H9 (cell line): Measurements from ENCODE around the gene NTRK3. TPM values are rescaled to one million over a fixed set of nuclear protein-coding genes. Genes with fewer than 3 reads are reported as not detected.

ENCODE experiments used
- DNase-seq: peaks from one replicate; pipeline ENCODE4 v3.0.0-alpha.2; 2017
- H2AFZ ChIP-seq: one replicate; pipeline ENCODE4 v1.6.1; 2013; ENCODE audit warnings: mild to moderate bottlenecking, low read length, control low read depth, moderate library complexity
- H2AK5ac ChIP-seq: 2 replicates; pipeline ENCODE4 v1.6.1; 2013; ENCODE audit warnings: low read length, control low read depth, mixed read lengths; ENCODE audit not compliant: insufficient read length
- H2BK120ac ChIP-seq: one replicate; pipeline ENCODE4 v1.6.1; 2013; ENCODE audit warnings: low read depth, mild to moderate bottlenecking, low read length, control low read depth, inconsistent platforms; ENCODE audit not compliant: poor library complexity, severe bottlenecking
- H2BK12ac ChIP-seq: 2 replicates; pipeline ENCODE4 v1.6.1; 2013; ENCODE audit warnings: low read length, control low read depth, mixed read lengths, low read depth; ENCODE audit not compliant: insufficient read length
- H2BK15ac ChIP-seq: 2 replicates; pipeline ENCODE4 v1.6.1; 2013; ENCODE audit warnings: low read depth, low read length, control low read depth
- H2BK20ac ChIP-seq: one replicate; pipeline ENCODE4 v1.6.1; 2013; ENCODE audit warnings: low read depth, mild to moderate bottlenecking, low read length, control low read depth, inconsistent platforms; ENCODE audit not compliant: poor library complexity, severe bottlenecking
- H2BK5ac ChIP-seq: 2 replicates; pipeline ENCODE4 v1.6.1; 2013; ENCODE audit warnings: low read length, control low read depth, mixed read lengths; ENCODE audit not compliant: insufficient read length
- H3K14ac ChIP-seq: 2 replicates; pipeline ENCODE4 v1.6.1; 2013; ENCODE audit warnings: low read length, control low read depth; ENCODE audit not compliant: insufficient read depth
- H3K18ac ChIP-seq: 2 replicates; pipeline ENCODE4 v1.6.1; 2013; ENCODE audit warnings: low read depth, mild to moderate bottlenecking, mixed read lengths, low read length, control low read depth; ENCODE audit not compliant: insufficient read length
- H3K23ac ChIP-seq: 2 replicates; pipeline ENCODE4 v1.6.1; 2013; ENCODE audit warnings: low read length, control low read depth, mixed read lengths, low read depth; ENCODE audit not compliant: insufficient read length
- H3K23me2 ChIP-seq: 2 replicates; pipeline ENCODE4 v1.6.1; 2013; ENCODE audit warnings: low read depth, mild to moderate bottlenecking, mixed read lengths, low read length, control low read depth; ENCODE audit not compliant: insufficient read length, poor library complexity, severe bottlenecking
- H3K27ac ChIP-seq: 2 replicates; pipeline ENCODE4 v1.5.1; 2013; ENCODE audit warnings: low read length, control low read depth, mixed read lengths, low read depth; ENCODE audit not compliant: insufficient read length
- H3K27me3 ChIP-seq: 2 replicates; pipeline ENCODE4 v1.6.1; 2013; ENCODE audit warnings: low read length, control low read depth, inconsistent platforms; ENCODE audit not compliant: insufficient read depth
- H3K4ac ChIP-seq: 2 replicates; pipeline ENCODE4 v1.6.1; 2013; ENCODE audit warnings: low read depth, mild to moderate bottlenecking, control low read depth, inconsistent platforms, low read length, moderate library complexity
- H3K4me1 ChIP-seq: 2 replicates; pipeline ENCODE4 v1.6.1; 2013; ENCODE audit warnings: low read length, control low read depth, inconsistent platforms; ENCODE audit not compliant: insufficient read depth
- H3K4me2 ChIP-seq: 2 replicates; pipeline ENCODE4 v1.6.1; 2013; ENCODE audit warnings: low read length, control low read depth, mixed read lengths; ENCODE audit not compliant: insufficient read length, insufficient read depth
- H3K56ac ChIP-seq: 2 replicates; pipeline ENCODE4 v1.6.1; 2013; ENCODE audit warnings: low read depth, mild to moderate bottlenecking, mixed read lengths, low read length, control low read depth; ENCODE audit not compliant: insufficient read length
- H3K79me1 ChIP-seq: 2 replicates; pipeline ENCODE4 v1.6.1; 2013; ENCODE audit warnings: low read depth, mild to moderate bottlenecking, moderate library complexity, low read length, control low read depth, inconsistent platforms; ENCODE audit not compliant: insufficient read depth, poor library complexity, severe bottlenecking
- H3K79me2 ChIP-seq: 2 replicates; pipeline ENCODE4 v1.6.1; 2013; ENCODE audit warnings: low read length, control low read depth, inconsistent platforms; ENCODE audit not compliant: insufficient read depth
- H3K9ac ChIP-seq: 2 replicates; pipeline ENCODE4 v1.6.1; 2013; ENCODE audit warnings: low read length, control low read depth, mixed read lengths; ENCODE audit not compliant: insufficient read length; ENCODE audit errors: extremely low read depth
- H3K9me3 ChIP-seq: one replicate; pipeline ENCODE4 v1.6.1; 2013; ENCODE audit warnings: low read depth, low read length, inconsistent platforms; ENCODE audit not compliant: control insufficient read depth
- H3T11ph ChIP-seq: one replicate; pipeline ENCODE4 v1.6.1; 2013; ENCODE audit warnings: mild to moderate bottlenecking, low read length, control low read depth, inconsistent platforms
- H4K20me1 ChIP-seq: one replicate; pipeline ENCODE4 v1.6.1; 2013; ENCODE audit not compliant: control insufficient read depth, insufficient read length, insufficient read depth
- H4K5ac ChIP-seq: 2 replicates; pipeline ENCODE4 v1.6.1; 2013; ENCODE audit warnings: low read depth, mild to moderate bottlenecking, mixed read lengths, low read length, control low read depth; ENCODE audit not compliant: insufficient read length
- H4K8ac ChIP-seq: replicated peaks from 2 replicates; pipeline ENCODE4 v1.6.1; 2013; ENCODE audit warnings: low read length, control low read depth, mixed read lengths, low read depth; ENCODE audit not compliant: insufficient read length
- H4K91ac ChIP-seq: 2 replicates; pipeline ENCODE4 v1.6.1; 2013; ENCODE audit warnings: low read depth, mild to moderate bottlenecking, moderate library complexity, mixed read lengths, low read length, control low read depth; ENCODE audit not compliant: insufficient read length
- H3K27ac Mint-ChIP-seq, 3 experiments: 2 replicates in 2 of 3; 3 replicates in 1 of 3; pipeline ENCODE4 v1.8.0; 2020 to 2021; ENCODE audit warnings: mixed read lengths in 3 of 3, mild to moderate bottlenecking in 1 of 3, moderate library complexity in 1 of 3
- H3K27me3 Mint-ChIP-seq: 2 replicates; pipeline ENCODE4 v1.8.0; 2021; ENCODE audit warnings: low read depth, mild to moderate bottlenecking, moderate library complexity, mixed read lengths
- H3K36me3 Mint-ChIP-seq, 3 experiments: 2 replicates in 2 of 3; 3 replicates in 1 of 3; pipeline ENCODE4 v1.8.0; 2020 to 2021; ENCODE audit warnings: low read depth in 3 of 3, mixed read lengths in 3 of 3; ENCODE audit not compliant: insufficient read depth in 1 of 3
- H3K4me1 Mint-ChIP-seq, 2 experiments: 2 replicates each; pipeline ENCODE4 v1.8.0; 2020; ENCODE audit warnings: mixed read lengths in 2 of 2
- H3K4me3 Mint-ChIP-seq, 2 experiments: 2 replicates in 1 of 2; 3 replicates in 1 of 2; pipeline ENCODE4 v1.8.0; 2020 to 2021; ENCODE audit warnings: mild to moderate bottlenecking in 2 of 2, mixed read lengths in 2 of 2, moderate library complexity in 1 of 2
- H3K9me3 Mint-ChIP-seq, 2 experiments: 2 replicates in 1 of 2; 3 replicates in 1 of 2; pipeline ENCODE4 v1.8.0; 2020; ENCODE audit warnings: mild to moderate bottlenecking in 2 of 2, mixed read lengths in 2 of 2, moderate library complexity in 1 of 2
- CTCF ChIP-seq: fragments of 200-600 bp; sonication (generic); conservative IDR thresholded peaks from 3 replicates; pipeline ENCODE4 v1.8.0; 2021; ENCODE audit warnings: antibody characterized with exemption, mild to moderate bottlenecking
- WGBS: extraction: QIAGEN DNeasy Blood & Tissue Kit; methylation state at CpG from one replicate; pipeline ENCODE4 v1.1.7; 2013; ENCODE audit warnings: missing lambda C conversion rate, low lambda C conversion rate, mixed read lengths; ENCODE audit not compliant: insufficient read length; ENCODE audit errors: extremely low coverage; 5-methylcytosine and 5-hydroxymethylcytosine counted together
- total RNA-seq: library from RNA; stranded (reverse); gene quantifications from 2 replicates; pipeline ENCODE4 v1.2.1, GENCODE V29; 2021

NTRK3 gene
- total RNA-seq, 1 experiment from 2014 or later, result 2.5 TPM

GRCh38 chr15:88219623-88220022, 36.9 kb downstream of the NTRK3 start:
- Histone ChIP-seq H3K4me2 (no peak overlapping the region), H2BK20ac (no peak overlapping the region), H4K20me1 (no peaks in the 10 kb centered on the region), H3K27ac (no peak overlapping the region), H2BK5ac (no peak overlapping the region), H3K4me1 (no peaks in the 10 kb centered on the region), H3K79me2 (no peaks in the 10 kb centered on the region), H3K4ac (no peak overlapping the region), H4K5ac (no peak overlapping the region), H2BK120ac (no peak overlapping the region), H2AK5ac (no peak overlapping the region), H3K56ac (no peak overlapping the region), H2BK15ac (no peak overlapping the region), H3K9ac (no peak overlapping the region), H2AFZ (no peak overlapping the region), H3K27me3 (no peaks in the 10 kb centered on the region), H3T11ph (no peak overlapping the region), H2BK12ac (no peak overlapping the region), H3K79me1 (no peaks in the 10 kb centered on the region), H4K91ac (no peak overlapping the region), H3K14ac (no peak overlapping the region), H3K23ac (no peak overlapping the region), H3K9me3 (no peaks in the 10 kb centered on the region), H3K18ac (no peak overlapping the region), H3K23me2 (no peaks in the 10 kb centered on the region), H4K8ac (no peak overlapping the region)
- peaks cover 3% of the 10 kb centered on the region for H3K27me3 Mint-ChIP-seq
- no peak overlapping the region for H3K4me3 Mint-ChIP-seq
- H3K4me1 Mint-ChIP-seq, result peaks cover 8 to 11% of the 10 kb centered on the region in 2 experiments
- no CpG with 5 or more reads among the region's 3 CpGs for WGBS
- peaks cover 0 to 4% of the 10 kb centered on the region in 2 experiments; a peak in 2 of 5 replicates for H3K9me3 Mint-ChIP-seq
- no peak overlapping the region; a peak in 1 of 7 replicates for H3K27ac Mint-ChIP-seq
- TF ChIP-seq CTCF, result no peak
- no peaks in the 10 kb centered on the region for H3K36me3 Mint-ChIP-seq
- no peak for DNase-seq
